ENCODE results near the gene MKLN1.
A peak's percentile ranks its signal among the peaks of the same experiment; 100 is the strongest.
"Not testable (repeated sequence)": the region's sequence is repeated elsewhere in the genome, so short reads cannot be mapped to it uniquely, and the experiment has no call there.

Gene MKLN1

GRCh38 chr7:131327626-131328376, at the start of gene MKLN1:
Gene MKLN1 (plus strand): TSS chr7:131327876. CDS start chr7:131327900, 24 bp downstream.
- peak; percentile 82 to 89 (median 84) for DNase-seq (ENCODE audit: low read depth in 2 of 3, low spot score in 1 of 3)

- DNase-seq (ENCODE audit: low read depth in 2 of 3, low spot score in 1 of 3), result no peak
Measured at GRCh38 chr7:131279044-131279443, 48.6 kb upstream of the MKLN1 start.

- DNase-seq (ENCODE audit: low read depth in 2 of 3, low spot score in 1 of 3), result no peak
Measured at GRCh38 chr7:131281266-131282048, 46.2 kb upstream of the MKLN1 start.

- DNase-seq (ENCODE audit: low read depth in 2 of 3, low spot score in 1 of 3), result no peak
Measured at GRCh38 chr7:131284702-131285419, 42.8 kb upstream of the MKLN1 start.

- DNase-seq (ENCODE audit: low read depth in 2 of 3, low spot score in 1 of 3), result no peak
Measured at GRCh38 chr7:131285556-131285955, 42.1 kb upstream of the MKLN1 start.

- DNase-seq (ENCODE audit: low read depth in 2 of 3, low spot score in 1 of 3), result no peak
Measured at GRCh38 chr7:131288450-131288849, 39.2 kb upstream of the MKLN1 start.

GRCh38 chr7:131289051-131289450, 38.6 kb upstream of the MKLN1 start:
- DNase-seq (ENCODE audit: low read depth in 2 of 3, low spot score in 1 of 3), result no peak

- DNase-seq (ENCODE audit: low read depth in 2 of 3, low spot score in 1 of 3), result no peak
Measured at GRCh38 chr7:131292141-131292905, 35.4 kb upstream of the MKLN1 start.

GRCh38 chr7:131293018-131293417, 34.7 kb upstream of the MKLN1 start:
- DNase-seq (ENCODE audit: low read depth in 2 of 3, low spot score in 1 of 3), result no peak

GRCh38 chr7:131294553-131294952, 33.1 kb upstream of the MKLN1 start:
- DNase-seq (ENCODE audit: low read depth in 2 of 3, low spot score in 1 of 3), result no peak

- no peak for DNase-seq (ENCODE audit: low read depth in 2 of 3, low spot score in 1 of 3)
Measured at GRCh38 chr7:131298608-131298992, 29.1 kb upstream of the MKLN1 start.

GRCh38 chr7:131299074-131299473, 28.6 kb upstream of the MKLN1 start:
- no peak for DNase-seq (ENCODE audit: low read depth in 2 of 3, low spot score in 1 of 3)

- no peak for DNase-seq (ENCODE audit: low read depth in 2 of 3, low spot score in 1 of 3)
Measured at GRCh38 chr7:131300078-131300477, 27.6 kb upstream of the MKLN1 start.

GRCh38 chr7:131300572-131301466, 26.9 kb upstream of the MKLN1 start:
- DNase-seq (ENCODE audit: low read depth in 2 of 3, low spot score in 1 of 3), result no peak

- no peak for DNase-seq (ENCODE audit: low read depth in 2 of 3, low spot score in 1 of 3)
Measured at GRCh38 chr7:131302446-131302845, 25.2 kb upstream of the MKLN1 start.

- DNase-seq (ENCODE audit: low read depth in 2 of 3, low spot score in 1 of 3), result no peak
Measured at GRCh38 chr7:131302876-131303707, 24.6 kb upstream of the MKLN1 start.

GRCh38 chr7:131305152-131305551, 22.5 kb upstream of the MKLN1 start:
- DNase-seq (ENCODE audit: low read depth in 2 of 3, low spot score in 1 of 3), result no peak

GRCh38 chr7:131306041-131306440, 21.6 kb upstream of the MKLN1 start:
- DNase-seq (ENCODE audit: low read depth in 2 of 3, low spot score in 1 of 3), result not testable (repeated sequence)

GRCh38 chr7:131306777-131307176, 20.9 kb upstream of the MKLN1 start:
- DNase-seq (ENCODE audit: low read depth in 2 of 3, low spot score in 1 of 3), result no peak
